Activated CD8-positive, alpha-beta memory T cell treated with anti-CD3 and anti-CD28 coated beads for 36 hours (primary cell): Measurements from ENCODE around the gene CNN2. TPM values are rescaled to one million over a fixed set of nuclear protein-coding genes. Genes with fewer than 3 reads are reported as not detected.

Experiments
- CTCF ChIA-PET: fragments of 350-600 bp; sonication (Branson Sonifier 250); formaldehyde crosslinking; loops from one replicate; lab custom pipeline; 2021; ENCODE audit warnings: antibody characterized with exemption; lab: Charles Lee
- POLR2A ChIA-PET: fragments of 350-600 bp; sonication (Branson Sonifier 250); formaldehyde crosslinking; loops from one replicate; lab custom pipeline; 2021; ENCODE audit warnings: antibody characterized with exemption; lab: Charles Lee
- total RNA-seq, 2 experiments: library from RNA; stranded (reverse); gene quantifications; one replicate each; pipeline ENCODE4 v1.2.3, GENCODE V29; 2021

Gene CNN2
- total RNA-seq, 2 experiments from 2014 or later = 64.2 to 71.2 TPM

DNA sequence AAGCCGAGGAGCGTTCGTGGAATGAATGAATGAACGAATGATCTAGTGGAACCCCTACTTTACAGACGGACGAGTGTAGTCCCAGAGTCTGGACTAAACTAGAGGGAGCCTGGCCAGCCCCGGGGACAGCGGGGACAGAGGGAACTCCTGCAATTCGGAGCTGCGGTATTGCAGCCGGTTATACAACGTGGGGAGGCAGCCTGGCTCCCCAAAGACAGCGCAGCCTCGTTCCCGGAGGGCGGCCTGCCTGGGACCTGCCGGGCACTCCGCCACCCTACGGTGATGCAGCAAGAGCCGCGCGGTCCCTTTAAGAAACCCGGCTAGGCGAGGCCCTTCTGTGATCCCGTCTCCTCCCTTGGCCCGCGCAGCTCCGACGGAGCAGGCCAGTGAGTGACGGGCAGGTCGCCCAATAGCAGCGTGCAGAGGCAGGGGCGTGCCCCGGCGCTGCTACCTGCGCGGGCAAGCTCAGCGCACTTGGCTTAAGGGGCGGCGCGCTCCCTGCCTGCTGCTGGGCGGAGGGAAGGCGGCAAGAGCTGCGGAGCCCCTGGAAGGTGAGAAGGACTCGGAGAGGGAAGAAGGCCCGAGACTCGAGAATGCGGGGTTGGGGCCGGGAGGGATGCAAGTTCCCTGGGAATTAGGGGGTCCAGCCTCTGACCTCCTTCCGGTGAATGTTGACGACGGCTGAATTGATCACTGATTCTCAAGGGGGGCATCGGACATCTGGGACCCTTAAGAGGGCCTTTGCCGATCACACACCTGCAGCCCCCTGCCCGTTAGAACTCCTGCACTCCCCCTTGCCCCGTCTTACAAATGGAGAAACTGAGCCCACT is 13.5 kb downstream of the CNN2 start, which contains the start of gene ABCA7:
Gene ABCA7, plus strand, starts transcription at position 462 of the 830 bp plus-strand sequence. CDS start 1,255 bp downstream, outside the sequence.
- POLR2A ChIA-PET = interaction anchor here (0.6 to 1.7 kb wide), 5 partner anchors 9 to 35 kb away, joined by 3 to 11 read pairs (median 4); partner anchors contain the start of genes ARHGAP45 and RNU6-2
- CTCF ChIA-PET = interaction anchor here (0.8 to 2.0 kb wide), 7 partner anchors 15 to 227 kb away, joined by 3 to 7 read pairs (median 3); partner anchors contain the start of gene RNU6-2

DNA sequence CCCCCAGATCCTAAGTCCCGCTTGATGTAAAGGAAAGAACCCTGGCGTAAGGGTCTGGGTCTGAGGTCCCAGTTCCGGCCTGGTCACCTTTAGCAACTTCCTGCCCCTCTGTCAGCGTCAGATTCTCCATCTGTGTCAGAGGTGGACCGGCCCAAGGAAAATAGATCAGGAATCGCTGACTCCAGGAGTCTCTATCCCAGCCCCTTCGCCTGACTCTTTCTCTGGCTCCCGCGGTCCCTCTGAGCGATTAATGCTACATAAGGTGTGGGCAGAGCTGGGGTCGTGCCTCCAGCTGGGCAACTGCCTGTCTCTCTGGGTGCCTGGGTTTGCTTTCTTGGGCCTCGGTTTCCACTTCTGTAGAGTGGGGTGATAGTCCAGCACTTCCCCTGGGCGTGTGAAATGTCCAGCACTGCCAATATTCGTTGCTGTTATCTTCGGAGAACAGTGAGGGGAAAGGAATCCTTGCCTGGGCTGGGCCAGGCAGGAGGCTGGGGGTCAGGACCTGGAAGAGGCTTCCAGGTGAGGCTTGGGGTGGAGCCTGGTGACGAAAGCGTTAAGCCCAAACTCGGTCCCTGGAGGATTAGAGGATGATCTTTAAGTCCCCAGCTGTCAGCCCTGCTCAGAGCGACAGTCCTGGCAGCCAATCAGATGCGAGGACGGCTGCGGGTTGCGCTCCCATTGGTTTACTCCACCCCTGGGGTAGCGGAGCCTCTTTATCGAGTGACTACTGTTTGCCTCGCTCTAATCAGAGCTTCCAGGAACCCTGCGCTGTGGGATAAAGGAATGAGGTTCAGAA is 14.3 kb downstream of the CNN2 start:
- CTCF ChIA-PET = interaction anchor here (0.8 to 2.2 kb wide), 8 partner anchors 8 to 49 kb away, joined by 3 to 7 read pairs (median 4); partner anchors contain the start of gene RNU6-2
- POLR2A ChIA-PET = interaction anchor here (0.5 to 1.7 kb wide), 4 partner anchors 8 to 34 kb away, joined by 4 to 11 read pairs (median 7); partner anchors contain the start of gene ARHGAP45

DNA sequence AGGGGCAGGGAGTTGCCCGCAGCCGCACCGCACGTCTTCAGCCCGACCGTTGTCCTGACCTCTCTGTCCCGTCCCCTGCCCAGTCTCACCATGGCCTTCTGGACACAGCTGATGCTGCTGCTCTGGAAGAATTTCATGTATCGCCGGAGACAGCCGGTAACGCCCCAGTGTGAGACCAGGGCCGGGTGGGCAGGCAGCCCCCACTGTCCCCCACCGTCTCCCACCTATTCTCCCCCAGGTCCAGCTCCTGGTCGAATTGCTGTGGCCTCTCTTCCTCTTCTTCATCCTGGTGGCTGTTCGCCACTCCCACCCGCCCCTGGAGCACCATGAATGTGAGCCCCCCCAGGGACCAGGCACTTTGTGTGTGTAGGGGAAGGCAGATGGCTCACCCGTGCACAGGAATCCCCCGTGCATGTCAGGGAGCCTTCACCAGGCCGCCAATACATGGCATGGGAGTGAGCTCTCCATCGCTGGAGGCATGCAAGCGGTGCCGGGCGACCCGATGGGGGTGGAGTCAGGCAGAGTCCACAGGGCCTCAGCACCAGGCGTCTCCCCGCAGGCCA is 14.9 kb downstream of the CNN2 start:
- POLR2A ChIA-PET = no interaction called here
- CTCF ChIA-PET = interaction anchor here (0.9 to 2.2 kb wide), 6 partner anchors 9 to 49 kb away, joined by 3 to 7 read pairs (median 4); no protein-coding TSS in a partner anchor

DNA sequence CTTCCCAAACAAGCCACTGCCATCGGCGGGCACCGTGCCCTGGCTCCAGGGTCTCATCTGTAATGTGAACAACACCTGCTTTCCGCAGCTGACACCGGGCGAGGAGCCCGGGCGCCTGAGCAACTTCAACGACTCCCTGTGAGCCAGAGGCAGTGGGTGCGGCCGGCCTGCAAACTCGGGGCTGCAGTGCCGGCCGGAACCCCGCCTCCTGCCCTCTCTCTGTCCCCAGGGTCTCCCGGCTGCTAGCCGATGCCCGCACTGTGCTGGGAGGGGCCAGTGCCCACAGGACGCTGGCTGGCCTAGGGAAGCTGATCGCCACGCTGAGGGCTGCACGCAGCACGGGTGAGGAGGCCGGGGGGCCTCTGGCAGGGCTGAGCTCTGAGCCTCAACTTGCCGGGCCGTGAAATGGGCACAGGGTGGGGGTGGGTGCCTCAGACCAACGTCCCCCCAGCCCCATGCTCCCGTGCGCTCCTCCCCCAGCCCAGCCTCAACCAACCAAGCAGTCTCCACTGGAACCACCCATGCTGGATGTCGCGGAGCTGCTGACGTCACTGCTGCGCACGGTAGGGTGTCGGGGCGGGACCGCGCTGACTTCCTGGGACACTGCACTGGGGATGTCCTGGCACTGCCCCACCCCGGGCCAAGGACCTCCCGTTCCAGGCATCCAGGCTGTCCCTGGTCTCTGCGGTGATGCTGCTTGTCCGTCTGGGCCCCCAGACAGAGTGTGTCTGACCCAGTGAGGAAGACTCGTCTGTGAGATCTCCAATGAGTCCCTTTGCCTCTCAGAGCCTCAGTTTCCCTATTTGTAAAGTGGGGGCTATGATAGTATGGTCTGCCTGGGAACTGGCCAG is 15.7 kb downstream of the CNN2 start:
- POLR2A ChIA-PET = interaction anchor here (1.1 kb wide), 1 partner anchor 49 kb away, joined by 7 read pairs; no protein-coding TSS in a partner anchor
- CTCF ChIA-PET = interaction anchor here (0.5 to 2.2 kb wide), 5 partner anchors 10 to 76 kb away, joined by 3 to 7 read pairs (median 5); no protein-coding TSS in a partner anchor

DNA sequence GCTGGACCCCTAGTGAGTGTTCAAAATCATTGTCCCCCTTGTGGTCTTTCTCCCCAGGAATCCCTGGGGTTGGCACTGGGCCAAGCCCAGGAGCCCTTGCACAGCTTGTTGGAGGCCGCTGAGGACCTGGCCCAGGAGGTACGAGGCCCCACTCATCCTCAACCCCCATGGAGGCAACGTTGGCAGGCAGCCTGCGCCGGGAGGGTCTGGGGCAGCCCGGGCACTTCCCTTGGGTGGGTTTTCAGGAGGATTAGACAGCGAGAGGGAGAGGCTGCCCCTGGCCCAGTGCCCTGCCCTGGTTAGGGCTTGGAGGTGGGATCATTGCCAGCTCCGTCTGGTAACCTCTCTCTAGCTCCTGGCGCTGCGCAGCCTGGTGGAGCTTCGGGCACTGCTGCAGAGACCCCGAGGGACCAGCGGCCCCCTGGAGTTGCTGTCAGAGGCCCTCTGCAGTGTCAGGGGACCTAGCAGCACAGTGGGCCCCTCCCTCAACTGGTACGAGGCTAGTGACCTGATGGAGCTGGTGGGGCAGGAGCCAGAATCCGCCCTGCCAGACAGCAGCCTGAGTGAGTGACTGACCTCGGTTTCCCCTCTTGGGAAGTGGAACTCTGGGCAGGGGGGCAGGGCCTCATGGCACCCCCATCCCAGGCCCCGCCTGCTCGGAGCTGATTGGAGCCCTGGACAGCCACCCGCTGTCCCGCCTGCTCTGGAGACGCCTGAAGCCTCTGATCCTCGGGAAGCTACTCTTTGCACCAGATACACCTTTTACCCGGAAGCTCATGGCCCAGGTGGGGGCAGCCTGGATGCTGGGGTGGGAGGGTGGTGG is 16.5 kb downstream of the CNN2 start:
- ChIA-PET CTCF (interaction anchor here (0.6 to 2.2 kb wide), 3 partner anchors 14 to 388 kb away, joined by 3 to 6 read pairs (median 3); no protein-coding TSS in a partner anchor), POLR2A (interaction anchor here (1.1 kb wide), 1 partner anchor 48 kb away, joined by 7 read pairs; no protein-coding TSS in a partner anchor)

DNA sequence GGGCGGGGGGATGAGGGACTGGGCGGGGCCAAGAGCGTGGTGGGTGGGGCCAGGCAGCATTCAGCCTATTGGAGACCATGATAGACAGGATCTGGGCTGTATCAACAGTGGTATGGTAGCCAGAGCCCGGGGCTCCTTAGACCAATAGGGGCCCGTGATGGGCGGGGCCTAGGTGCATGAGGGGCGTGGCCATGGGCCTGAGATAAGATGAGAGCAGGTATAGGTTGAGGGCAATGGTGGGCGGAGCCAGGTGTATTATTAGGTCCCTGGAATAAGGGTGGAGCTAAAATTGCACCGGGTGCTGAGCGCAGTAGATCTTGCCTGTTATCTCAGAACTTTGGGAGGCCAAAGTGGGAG is 18.8 kb downstream of the CNN2 start:
- POLR2A ChIA-PET = no interaction called here
- CTCF ChIA-PET = no interaction called here

DNA sequence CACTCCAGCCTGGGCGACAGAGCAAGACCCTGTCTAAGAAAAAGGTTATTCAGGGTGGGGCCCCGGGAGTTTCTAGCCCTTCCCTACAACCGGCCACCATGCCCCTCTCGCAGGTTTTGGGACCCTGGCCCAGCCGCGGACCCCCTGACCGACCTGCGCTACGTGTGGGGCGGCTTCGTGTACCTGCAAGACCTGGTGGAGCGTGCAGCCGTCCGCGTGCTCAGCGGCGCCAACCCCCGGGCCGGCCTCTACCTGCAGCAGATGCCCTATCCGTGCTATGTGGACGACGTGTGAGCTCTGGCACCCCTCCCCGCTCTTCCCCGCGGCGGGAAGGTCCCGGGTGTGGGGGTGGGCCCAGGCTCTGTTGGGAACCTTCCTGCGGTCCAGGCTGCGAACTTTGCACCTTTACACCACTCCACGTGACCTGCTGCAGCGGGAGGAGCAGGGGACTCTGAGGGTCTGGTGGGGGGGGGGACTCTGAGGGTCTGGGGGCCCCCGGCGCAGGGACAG is 19.8 kb downstream of the CNN2 start:
- CTCF ChIA-PET = no interaction called here
- POLR2A ChIA-PET = interaction anchor here (0.7 kb wide), 1 partner anchor 45 kb away, joined by 3 read pairs; no protein-coding TSS in a partner anchor

DNA sequence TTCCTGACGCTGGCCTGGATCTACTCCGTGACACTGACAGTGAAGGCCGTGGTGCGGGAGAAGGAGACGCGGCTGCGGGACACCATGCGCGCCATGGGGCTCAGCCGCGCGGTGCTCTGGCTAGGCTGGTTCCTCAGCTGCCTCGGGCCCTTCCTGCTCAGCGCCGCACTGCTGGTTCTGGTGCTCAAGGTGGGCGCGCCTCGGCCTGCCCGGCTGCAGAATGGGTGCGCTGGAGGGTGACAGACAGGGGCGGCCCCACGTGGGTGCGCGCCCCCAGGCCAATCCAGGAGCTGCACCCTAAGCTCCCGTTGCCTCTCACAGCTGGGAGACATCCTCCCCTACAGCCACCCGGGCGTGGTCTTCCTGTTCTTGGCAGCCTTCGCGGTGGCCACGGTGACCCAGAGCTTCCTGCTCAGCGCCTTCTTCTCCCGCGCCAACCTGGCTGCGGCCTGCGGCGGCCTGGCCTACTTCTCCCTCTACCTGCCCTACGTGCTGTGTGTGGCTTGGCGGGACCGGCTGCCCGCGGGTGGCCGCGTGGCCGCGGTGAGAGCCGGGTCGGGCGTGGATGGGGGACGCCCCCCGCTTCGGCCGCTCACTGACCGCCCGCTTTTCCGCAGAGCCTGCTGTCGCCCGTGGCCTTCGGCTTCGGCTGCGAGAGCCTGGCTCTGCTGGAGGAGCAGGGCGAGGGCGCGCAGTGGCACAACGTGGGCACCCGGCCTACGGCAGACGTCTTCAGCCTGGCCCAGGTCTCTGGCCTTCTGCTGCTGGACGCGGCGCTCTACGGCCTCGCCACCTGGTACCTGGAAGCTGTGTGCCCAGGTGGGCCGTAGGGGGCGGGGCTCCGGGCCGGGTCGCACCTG is 20.7 kb downstream of the CNN2 start:
- CTCF ChIA-PET = interaction anchor here (0.6 kb wide), 1 partner anchor 206 kb away, joined by 4 read pairs; the partner anchor contains the start of gene PRTN3
- POLR2A ChIA-PET = no interaction called here

DNA sequence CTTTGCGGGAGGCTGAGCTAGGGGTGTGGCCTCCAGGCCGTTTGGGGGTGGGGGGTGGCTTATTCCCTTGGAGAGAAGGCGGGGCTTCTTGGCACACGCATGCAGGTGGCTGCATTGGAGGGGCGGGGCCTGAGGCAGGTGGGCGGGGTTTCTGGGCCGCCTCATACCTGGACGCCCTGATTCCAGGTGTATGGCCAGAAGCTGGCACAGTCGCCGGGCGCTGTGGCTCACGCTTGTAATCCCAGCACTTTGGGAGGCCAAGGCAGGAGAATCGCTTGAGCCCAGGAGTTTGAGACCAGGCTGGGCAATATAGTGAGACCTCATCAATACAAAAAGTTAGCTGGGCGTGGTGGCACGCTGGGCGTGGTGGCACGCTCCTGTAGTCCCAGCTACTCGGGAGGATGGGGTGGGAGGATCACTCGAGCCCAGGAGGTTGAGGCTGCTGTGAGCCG is 21.3 kb downstream of the CNN2 start:
- ChIA-PET CTCF (interaction anchor here (0.6 to 1.6 kb wide), 2 partner anchors 10 to 207 kb away, joined by 4 to 5 read pairs; partner anchors contain the start of gene PRTN3), POLR2A (interaction anchor here (0.7 to 1.0 kb wide), 2 partner anchors 10 to 247 kb away, joined by 5 to 13 read pairs; no protein-coding TSS in a partner anchor)

DNA sequence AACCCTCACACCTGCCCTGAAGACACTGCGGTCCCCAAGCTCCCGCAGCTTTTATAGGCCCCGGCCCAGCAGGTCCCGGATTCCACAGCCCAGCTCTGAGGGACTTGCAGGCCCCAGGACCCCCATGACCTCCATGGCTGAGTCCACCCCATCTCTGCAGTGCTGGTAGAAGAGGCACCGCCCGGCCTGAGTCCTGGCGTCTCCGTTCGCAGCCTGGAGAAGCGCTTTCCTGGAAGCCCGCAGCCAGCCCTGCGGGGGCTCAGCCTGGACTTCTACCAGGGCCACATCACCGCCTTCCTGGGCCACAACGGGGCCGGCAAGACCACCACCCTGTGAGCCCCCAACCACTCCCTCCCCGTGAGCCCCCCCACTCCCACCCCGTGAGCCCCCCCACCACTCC is 22.7 kb downstream of the CNN2 start:
- ChIA-PET POLR2A (no interaction called here), CTCF (interaction anchor here (1.6 kb wide), 1 partner anchor 9 kb away, joined by 5 read pairs; no protein-coding TSS in a partner anchor)

DNA sequence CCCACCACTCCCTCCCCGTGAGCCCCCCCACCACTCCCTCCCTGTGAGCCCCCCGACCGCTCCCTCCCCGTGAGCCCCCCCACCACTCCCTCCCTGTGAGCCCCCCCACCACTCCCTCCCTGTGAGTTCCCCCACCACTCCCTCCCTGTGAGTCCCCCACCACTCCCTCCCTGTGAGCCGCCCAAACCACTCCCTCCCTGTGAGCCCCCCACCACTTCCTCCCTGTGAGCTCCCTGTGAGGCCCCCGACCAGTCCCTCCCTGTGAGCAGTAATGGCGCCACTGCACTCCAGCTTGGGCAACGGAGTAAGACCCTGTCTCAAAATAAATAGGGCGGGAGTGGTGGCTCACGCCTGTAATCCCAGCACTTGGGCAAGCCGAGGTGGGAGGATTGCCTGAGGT is 23.4 kb downstream of the CNN2 start:
- POLR2A ChIA-PET = no interaction called here
- CTCF ChIA-PET = no interaction called here

DNA sequence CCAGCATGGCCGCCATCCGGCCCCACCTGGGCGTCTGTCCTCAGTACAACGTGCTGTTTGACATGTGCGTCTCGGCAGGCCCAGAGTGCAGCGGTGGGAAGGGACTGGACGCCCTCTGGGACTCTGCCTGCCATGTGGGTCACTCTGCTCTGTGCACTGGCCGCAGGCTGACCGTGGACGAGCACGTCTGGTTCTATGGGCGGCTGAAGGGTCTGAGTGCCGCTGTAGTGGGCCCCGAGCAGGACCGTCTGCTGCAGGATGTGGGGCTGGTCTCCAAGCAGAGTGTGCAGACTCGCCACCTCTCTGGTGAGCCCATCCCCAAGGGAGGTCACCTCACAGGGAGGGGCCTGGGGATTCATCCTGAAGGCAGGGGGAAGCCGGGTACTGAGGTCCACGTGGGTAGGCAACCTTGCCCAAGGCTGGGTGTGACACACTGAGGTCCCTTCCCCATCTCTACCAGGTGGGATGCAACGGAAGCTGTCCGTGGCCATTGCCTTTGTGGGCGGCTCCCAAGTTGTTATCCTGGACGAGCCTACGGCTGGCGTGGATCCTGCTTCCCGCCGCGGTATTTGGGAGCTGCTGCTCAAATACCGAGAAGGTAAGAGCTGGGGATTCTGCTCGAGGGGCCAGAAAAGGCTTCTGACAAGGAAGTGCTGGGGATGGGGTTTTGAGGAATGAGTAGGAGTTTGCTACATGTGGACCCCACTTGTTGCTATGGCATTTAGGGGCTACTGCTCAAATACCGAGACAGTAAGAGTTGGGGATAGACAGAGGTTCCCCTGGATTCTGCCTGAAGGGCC is 24.8 kb downstream of the CNN2 start:
- ChIA-PET CTCF (interaction anchor here (0.9 kb wide), 1 partner anchor 14 kb away, joined by 3 read pairs; no protein-coding TSS in a partner anchor), POLR2A (no interaction called here)

DNA sequence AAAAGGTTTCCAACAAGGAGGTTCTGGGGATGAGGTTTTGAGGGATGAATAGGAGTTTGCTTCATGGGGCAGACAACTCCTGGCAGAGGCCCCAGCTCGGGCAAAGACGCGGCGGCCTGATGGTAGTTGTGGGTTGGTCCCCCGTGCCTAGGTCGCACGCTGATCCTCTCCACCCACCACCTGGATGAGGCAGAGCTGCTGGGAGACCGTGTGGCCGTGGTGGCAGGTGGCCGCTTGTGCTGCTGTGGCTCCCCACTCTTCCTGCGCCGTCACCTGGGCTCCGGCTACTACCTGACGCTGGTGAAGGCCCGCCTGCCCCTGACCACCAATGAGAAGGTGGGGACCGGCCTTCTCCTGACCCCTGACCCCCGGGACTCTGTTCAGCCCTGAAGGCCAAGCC is 25.4 kb downstream of the CNN2 start:
- ChIA-PET POLR2A (no interaction called here), CTCF (no interaction called here)

DNA sequence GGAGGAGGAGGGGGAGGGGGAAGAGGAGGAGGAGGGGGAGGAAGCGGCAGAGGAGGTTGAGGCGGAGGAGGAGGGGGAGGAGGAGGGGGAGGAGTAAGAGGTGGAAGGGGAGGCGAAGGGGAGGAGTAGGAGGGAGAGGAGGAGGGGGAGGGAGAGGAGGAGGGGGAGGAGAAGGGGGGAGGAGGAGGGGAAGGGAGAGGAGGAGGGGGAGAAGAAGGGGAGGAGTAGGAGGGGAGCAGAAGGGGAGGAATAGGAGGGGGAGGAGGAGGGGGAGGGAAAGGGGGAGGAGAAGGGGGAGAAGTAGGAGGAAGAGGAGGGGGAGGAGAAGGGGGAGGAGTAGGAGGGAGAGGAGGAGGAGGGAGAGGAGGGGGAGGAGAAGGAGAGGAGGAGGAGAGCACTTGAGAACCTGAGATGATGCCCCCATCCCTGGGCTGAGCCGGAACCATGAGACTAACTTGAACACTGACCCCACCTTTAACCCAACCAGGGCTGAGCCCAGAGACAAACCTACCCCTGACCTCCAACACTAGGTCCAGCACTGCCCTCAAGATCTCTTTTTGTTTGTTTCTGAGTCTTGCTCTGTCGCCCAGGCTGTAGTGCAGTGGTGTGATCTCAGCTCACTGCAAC is 26.1 kb downstream of the CNN2 start:
- ChIA-PET CTCF (no interaction called here), POLR2A (no interaction called here)
